HFFc6 (cell line): ENCODE data around the gene ST14. TPM values are rescaled to one million over a fixed set of nuclear protein-coding genes. Genes with fewer than 3 reads are reported as not detected.

ENCODE experiments used
- DNase-seq: peaks from one replicate; pipeline ENCODE4 v3.0.0-alpha.2; 2018
- H3K27ac Mint-ChIP-seq: 2 replicates; pipeline ENCODE4 v1.8.0; 2020; ENCODE audit warnings: mild to moderate bottlenecking, mixed read lengths
- H3K27me3 Mint-ChIP-seq: 2 replicates; pipeline ENCODE4 v1.8.0; 2021; ENCODE audit warnings: mild to moderate bottlenecking, moderate library complexity, mixed read lengths; ENCODE audit not compliant: insufficient read depth
- H3K36me3 Mint-ChIP-seq: 2 replicates; pipeline ENCODE4 v1.8.0; 2021; ENCODE audit warnings: low read depth, mixed read lengths
- H3K4me1 Mint-ChIP-seq: 2 replicates; pipeline ENCODE4 v1.8.0; 2020; ENCODE audit warnings: low read depth, mixed read lengths
- H3K4me3 Mint-ChIP-seq: 2 replicates; pipeline ENCODE4 v1.8.0; 2020; ENCODE audit warnings: mild to moderate bottlenecking, moderate library complexity, mixed read lengths
- H3K9me3 Mint-ChIP-seq: 2 replicates; pipeline ENCODE4 v1.8.0; 2020; ENCODE audit warnings: mild to moderate bottlenecking, mixed read lengths
- total RNA-seq, 6 experiments: library from RNA; stranded (reverse); fragmentation: NEBNext Ultra II Directional; extraction: Animal tissue kit (Norgen Biotek cat#: 25700); gene quantifications; 2 replicates in 1 of 6; 3 replicates in 5 of 6; pipeline ENCODE4 v1.2.3, GENCODE V29; 2021
- TF ChIP-seq, protein P1 (sequence below): fragments of 200-600 bp; sonication (generic); IDR thresholded peaks from 2 replicates; pipeline ENCODE4 v1.5.0; 2021; ENCODE audit warnings: antibody characterized with exemption, mild to moderate bottlenecking

ST14 gene
- total RNA-seq, 6 experiments from 2014 or later = not detected

- DNase-seq = no peak
- H3K4me3 Mint-ChIP-seq = no peak overlapping the region
Measured at GRCh38 chr11:130144861-130145281, 14.7 kb upstream of the ST14 start.

GRCh38 chr11:130145311-130145812 lies 14.2 kb upstream of the ST14 start:
- Mint-ChIP-seq H3K9me3 (no peaks in the 10 kb centered on the region), H3K27me3 (peaks cover 3% of the 10 kb centered on the region; the same call in 1 of the 2 replicates), H3K36me3 (peaks cover 28% of the 10 kb centered on the region), H3K4me1 (peaks cover 8% of the 10 kb centered on the region), H3K27ac (peak overlapping the region; percentile 54), H3K4me3 (no peak overlapping the region)
- no peak for DNase-seq
- TF ChIP-seq, protein P1, sequence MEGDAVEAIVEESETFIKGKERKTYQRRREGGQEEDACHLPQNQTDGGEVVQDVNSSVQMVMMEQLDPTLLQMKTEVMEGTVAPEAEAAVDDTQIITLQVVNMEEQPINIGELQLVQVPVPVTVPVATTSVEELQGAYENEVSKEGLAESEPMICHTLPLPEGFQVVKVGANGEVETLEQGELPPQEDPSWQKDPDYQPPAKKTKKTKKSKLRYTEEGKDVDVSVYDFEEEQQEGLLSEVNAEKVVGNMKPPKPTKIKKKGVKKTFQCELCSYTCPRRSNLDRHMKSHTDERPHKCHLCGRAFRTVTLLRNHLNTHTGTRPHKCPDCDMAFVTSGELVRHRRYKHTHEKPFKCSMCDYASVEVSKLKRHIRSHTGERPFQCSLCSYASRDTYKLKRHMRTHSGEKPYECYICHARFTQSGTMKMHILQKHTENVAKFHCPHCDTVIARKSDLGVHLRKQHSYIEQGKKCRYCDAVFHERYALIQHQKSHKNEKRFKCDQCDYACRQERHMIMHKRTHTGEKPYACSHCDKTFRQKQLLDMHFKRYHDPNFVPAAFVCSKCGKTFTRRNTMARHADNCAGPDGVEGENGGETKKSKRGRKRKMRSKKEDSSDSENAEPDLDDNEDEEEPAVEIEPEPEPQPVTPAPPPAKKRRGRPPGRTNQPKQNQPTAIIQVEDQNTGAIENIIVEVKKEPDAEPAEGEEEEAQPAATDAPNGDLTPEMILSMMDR = no peak

More at GRCh38 chr11:130144861-130145281, 14.7 kb upstream of the ST14 start:
- Mint-ChIP-seq H3K4me1 (peaks cover 8% of the 10 kb centered on the region), H3K36me3 (peaks cover 33% of the 10 kb centered on the region), H3K27me3 (peaks cover 3% of the 10 kb centered on the region; the same call in 1 of the 2 replicates), H3K9me3 (no peaks in the 10 kb centered on the region), H3K27ac (peak overlapping the region; percentile 54; the same call in 1 of the 2 replicates)
- TF ChIP-seq, protein P1 = no peak

GRCh38 chr11:130145975-130146776 lies 13.4 kb upstream of the ST14 start:
- H3K4me3 Mint-ChIP-seq = no peak overlapping the region
- H3K27me3 Mint-ChIP-seq = peaks cover 3% of the 10 kb centered on the region; the same call in 1 of the 2 replicates
- H3K9me3 Mint-ChIP-seq = no peaks in the 10 kb centered on the region
- DNase-seq = peak; percentile 27
- peaks cover 26% of the 10 kb centered on the region for H3K36me3 Mint-ChIP-seq
- H3K4me1 Mint-ChIP-seq = peaks cover 8% of the 10 kb centered on the region
- TF ChIP-seq, protein P1 = peak; percentile 51; the same call in 1 of the 2 replicates
- H3K27ac Mint-ChIP-seq = peak overlapping the region; percentile 8; the same call in 1 of the 2 replicates

DNA sequence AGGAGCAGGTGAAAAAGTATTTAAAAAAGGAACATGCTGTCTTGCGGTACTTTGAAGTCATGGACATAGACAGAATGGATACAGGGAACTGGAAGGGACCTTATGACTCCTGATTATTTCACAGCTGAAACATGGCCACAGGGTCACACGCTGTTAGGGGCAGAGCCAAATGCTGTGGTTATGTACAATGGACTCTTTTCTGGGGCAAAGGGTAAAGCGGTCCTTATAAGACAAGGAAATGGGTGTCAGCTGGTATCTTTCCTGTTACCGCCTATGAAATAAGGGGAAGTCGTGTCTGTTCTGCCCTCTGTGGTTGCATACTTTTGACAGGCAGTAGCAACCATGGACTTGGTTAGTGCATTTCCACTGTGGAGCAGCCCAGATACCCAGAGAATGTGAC lies 12.8 kb upstream of the ST14 start:
- Mint-ChIP-seq H3K27ac (peak overlapping the region; percentile 8; the same call in 1 of the 2 replicates), H3K4me1 (peaks cover 8% of the 10 kb centered on the region), H3K36me3 (peaks cover 26% of the 10 kb centered on the region), H3K27me3 (peaks cover 3% of the 10 kb centered on the region; the same call in 1 of the 2 replicates), H3K9me3 (no peaks in the 10 kb centered on the region), H3K4me3 (no peak overlapping the region)
- DNase-seq = no peak
- TF ChIP-seq, protein P1 = no peak

GRCh38 chr11:130148796-130149326 lies 10.7 kb upstream of the ST14 start:
- Mint-ChIP-seq H3K4me3 (no peak overlapping the region), H3K27me3 (peaks cover 3% of the 10 kb centered on the region; the same call in 1 of the 2 replicates), H3K27ac (no peak overlapping the region), H3K36me3 (peaks cover 21% of the 10 kb centered on the region), H3K4me1 (peaks cover 8% of the 10 kb centered on the region), H3K9me3 (no peaks in the 10 kb centered on the region)
- DNase-seq = no peak
- TF ChIP-seq, protein P1 = no peak
